Activated T-cell treated with anti-CD3 and anti-CD28 coated beads, Interleukin-2, amount 50 U/mL, for 24 hours (primary cell): ENCODE measurements around the gene AASS.
"Not testable (repeated sequence)": the region's sequence is repeated elsewhere in the genome, so short reads cannot be mapped to it uniquely, and the experiment has no call there.

Experiments
- DNase-seq: peaks from one replicate; pipeline ENCODE4 v3.0.0-alpha.2; 2020
- H3K27ac Mint-ChIP-seq: 2 replicates; pipeline ENCODE4 v1.8.0; 2020; ENCODE audit warnings: mild to moderate bottlenecking, mixed read lengths
- H3K27me3 Mint-ChIP-seq: 2 replicates; pipeline ENCODE4 v1.8.0; 2020; ENCODE audit warnings: mixed read lengths
- H3K36me3 Mint-ChIP-seq: 2 replicates; pipeline ENCODE4 v1.8.0; 2020; ENCODE audit warnings: low read depth, mixed read lengths
- H3K4me1 Mint-ChIP-seq: 2 replicates; pipeline ENCODE4 v1.8.0; 2020; ENCODE audit warnings: low read depth, mixed read lengths
- H3K4me3 Mint-ChIP-seq: 2 replicates; pipeline ENCODE4 v1.8.0; 2020; ENCODE audit warnings: mild to moderate bottlenecking, moderate library complexity, mixed read lengths
- H3K9me3 Mint-ChIP-seq: 2 replicates; pipeline ENCODE4 v1.8.0; 2020; ENCODE audit warnings: mixed read lengths

The AASS gene

DNA sequence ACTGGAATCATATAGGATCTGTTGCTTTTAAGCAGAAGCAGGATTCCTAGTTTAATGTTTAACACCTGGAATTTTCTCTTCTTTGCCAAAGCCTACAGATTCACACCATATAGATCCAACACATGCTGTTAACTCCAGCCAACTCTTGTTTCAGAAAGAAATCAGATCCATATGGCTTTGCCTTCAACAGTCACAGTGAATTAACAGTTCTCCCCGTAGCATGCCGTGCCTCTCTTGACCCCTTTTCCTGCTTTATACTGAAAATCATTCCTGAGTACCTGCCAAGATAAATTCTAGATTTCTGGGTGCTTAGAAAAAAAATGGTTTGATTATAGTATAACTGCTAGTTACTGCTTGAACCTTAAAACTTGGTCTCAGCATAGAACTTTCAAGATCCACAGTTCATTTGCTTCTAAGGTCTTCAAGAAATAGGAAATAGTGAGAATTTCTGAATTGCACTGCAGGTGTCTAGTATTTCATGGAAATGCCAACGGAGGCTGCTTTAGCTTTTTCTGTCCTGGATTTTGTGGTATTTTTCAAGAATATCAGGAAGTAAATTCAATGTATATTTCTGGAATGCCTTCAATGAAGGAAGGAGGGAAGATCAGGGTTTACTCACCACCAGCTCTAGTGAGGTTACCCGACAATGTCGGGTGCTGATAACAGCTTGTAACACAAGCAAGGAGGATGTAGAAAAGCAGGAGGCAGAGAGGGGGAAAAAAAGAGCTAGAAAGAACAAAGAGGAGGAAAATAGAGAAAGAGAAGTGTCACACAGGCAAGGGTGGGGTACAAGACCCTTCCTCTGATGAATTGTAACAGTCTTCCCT, 6.6 kb downstream of the AASS start:
- Mint-ChIP-seq H3K4me3 (peak overlapping the region; percentile 38), H3K27ac (no peak overlapping the region), H3K9me3 (peaks cover 2% of the 10 kb centered on the region), H3K36me3 (no peaks in the 10 kb centered on the region), H3K4me1 (peaks cover 14% of the 10 kb centered on the region), H3K27me3 (peaks cover 9% of the 10 kb centered on the region)
- no peak for DNase-seq

- H3K4me1 Mint-ChIP-seq, result peaks cover 13% of the 10 kb centered on the region
- H3K9me3 Mint-ChIP-seq, result peaks cover 2% of the 10 kb centered on the region
- H3K4me3 Mint-ChIP-seq, result peak overlapping the region; percentile 38
- no peaks in the 10 kb centered on the region for H3K36me3 Mint-ChIP-seq
- no peak for DNase-seq
- H3K27me3 Mint-ChIP-seq, result peaks cover 2% of the 10 kb centered on the region
- no peak overlapping the region for H3K27ac Mint-ChIP-seq
Observed at GRCh38 chr7:122136639-122137245, 7.3 kb downstream of the AASS start.

- peaks cover 13% of the 10 kb centered on the region for H3K4me1 Mint-ChIP-seq
- H3K27me3 Mint-ChIP-seq, result no peaks in the 10 kb centered on the region
- DNase-seq, result no peak
- H3K27ac Mint-ChIP-seq, result no peak overlapping the region
- H3K36me3 Mint-ChIP-seq, result no peaks in the 10 kb centered on the region
- H3K9me3 Mint-ChIP-seq, result peaks cover 2% of the 10 kb centered on the region
- H3K4me3 Mint-ChIP-seq, result no peak overlapping the region
Observed at GRCh38 chr7:122136078-122136477, 8.0 kb downstream of the AASS start.

GRCh38 chr7:122135275-122135674, 8.8 kb downstream of the AASS start:
- no peak overlapping the region for H3K27ac Mint-ChIP-seq
- no peak for DNase-seq
- H3K27me3 Mint-ChIP-seq, result no peaks in the 10 kb centered on the region
- peaks cover 13% of the 10 kb centered on the region for H3K4me1 Mint-ChIP-seq
- H3K9me3 Mint-ChIP-seq, result peaks cover 2% of the 10 kb centered on the region
- no peaks in the 10 kb centered on the region for H3K36me3 Mint-ChIP-seq
- H3K4me3 Mint-ChIP-seq, result no peak overlapping the region

DNA sequence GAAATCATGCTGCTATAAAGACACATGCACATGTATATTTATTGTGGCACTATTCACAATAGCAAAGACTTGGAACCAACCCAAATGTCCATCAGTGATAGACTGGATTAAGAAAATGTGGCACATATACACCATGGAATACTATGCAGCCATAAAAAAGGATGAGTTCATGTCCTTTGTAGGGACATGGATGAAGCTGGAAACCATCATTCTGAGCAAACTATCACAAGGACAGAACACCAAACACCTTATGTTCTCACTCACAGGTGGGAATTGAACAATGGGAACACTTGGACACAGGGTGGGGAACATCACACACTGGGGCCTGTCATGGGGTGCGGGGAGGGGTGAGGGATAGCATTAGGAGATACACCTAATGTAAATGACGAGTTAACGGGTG, 9.3 kb downstream of the AASS start:
- H3K27ac Mint-ChIP-seq, H3K36me3 Mint-ChIP-seq, H3K27me3 Mint-ChIP-seq, H3K9me3 Mint-ChIP-seq, DNase-seq, H3K4me3 Mint-ChIP-seq: not testable (repeated sequence)
- H3K4me1 Mint-ChIP-seq, result peaks cover 13% of the 10 kb centered on the region

GRCh38 chr7:122133477-122133876, 10.6 kb downstream of the AASS start:
- no peaks in the 10 kb centered on the region for H3K36me3 Mint-ChIP-seq
- peaks cover 13% of the 10 kb centered on the region for H3K4me1 Mint-ChIP-seq
- H3K4me3 Mint-ChIP-seq, result no peak overlapping the region
- no peaks in the 10 kb centered on the region for H3K27me3 Mint-ChIP-seq
- peaks cover 2% of the 10 kb centered on the region for H3K9me3 Mint-ChIP-seq
- DNase-seq, result no peak
- H3K27ac Mint-ChIP-seq, result no peak overlapping the region

GRCh38 chr7:122132341-122132740, 11.7 kb downstream of the AASS start:
- H3K36me3 Mint-ChIP-seq, result no peaks in the 10 kb centered on the region
- H3K4me3 Mint-ChIP-seq, result no peak overlapping the region
- no peak for DNase-seq
- H3K9me3 Mint-ChIP-seq, result peaks cover 2% of the 10 kb centered on the region
- H3K27ac Mint-ChIP-seq, result no peak overlapping the region
- H3K4me1 Mint-ChIP-seq, result peaks cover 7% of the 10 kb centered on the region
- no peaks in the 10 kb centered on the region for H3K27me3 Mint-ChIP-seq

DNA sequence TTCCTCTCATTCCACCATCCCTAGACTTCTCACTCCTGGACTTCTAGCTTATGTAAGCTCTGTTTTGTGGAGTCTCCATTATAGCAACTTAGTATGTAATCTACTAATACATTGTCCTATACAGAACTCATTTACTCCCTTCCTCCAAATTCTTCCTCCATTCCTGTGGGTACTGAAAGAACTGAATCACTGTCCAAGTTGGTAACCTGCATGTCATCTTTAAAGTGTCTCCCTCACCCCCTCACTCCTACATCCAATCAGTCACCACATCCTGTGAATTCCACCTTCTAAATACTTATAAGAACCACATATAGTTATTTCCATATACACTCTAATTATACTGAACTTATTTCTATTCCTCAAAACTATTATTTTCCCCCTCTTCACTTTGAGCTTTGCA, 20.3 kb downstream of the AASS start:
- Mint-ChIP-seq H3K4me1 (no peaks in the 10 kb centered on the region), H3K36me3 (peaks cover 7% of the 10 kb centered on the region), H3K4me3 (no peak overlapping the region), H3K27ac (no peak overlapping the region), H3K9me3 (peaks cover 4% of the 10 kb centered on the region), H3K27me3 (no peaks in the 10 kb centered on the region)
- no peak for DNase-seq

DNA sequence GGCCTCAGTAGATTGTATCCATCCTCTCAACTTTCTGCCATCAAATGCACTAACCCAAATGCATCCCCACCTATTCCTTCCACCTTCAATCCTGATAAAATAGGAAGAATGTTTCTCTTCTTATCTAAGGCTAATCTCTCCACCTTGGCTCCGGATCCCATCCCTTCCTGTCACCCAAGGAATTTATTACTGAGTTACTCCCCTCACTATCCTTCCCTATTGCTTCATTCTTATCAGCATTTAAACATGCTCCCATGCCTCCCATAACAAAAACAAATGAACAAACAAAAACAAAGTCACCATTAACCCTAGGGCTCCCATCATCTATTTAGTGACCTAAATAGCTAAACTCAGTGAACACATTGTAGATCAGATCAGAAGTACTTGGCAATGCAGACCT, 25.3 kb downstream of the AASS start:
- H3K9me3 Mint-ChIP-seq, result peaks cover 4% of the 10 kb centered on the region
- H3K27ac Mint-ChIP-seq, result no peak overlapping the region
- H3K4me1 Mint-ChIP-seq, result no peaks in the 10 kb centered on the region
- DNase-seq, result no peak
- H3K36me3 Mint-ChIP-seq, result peaks cover 12% of the 10 kb centered on the region
- no peaks in the 10 kb centered on the region for H3K27me3 Mint-ChIP-seq
- no peak overlapping the region for H3K4me3 Mint-ChIP-seq

DNA sequence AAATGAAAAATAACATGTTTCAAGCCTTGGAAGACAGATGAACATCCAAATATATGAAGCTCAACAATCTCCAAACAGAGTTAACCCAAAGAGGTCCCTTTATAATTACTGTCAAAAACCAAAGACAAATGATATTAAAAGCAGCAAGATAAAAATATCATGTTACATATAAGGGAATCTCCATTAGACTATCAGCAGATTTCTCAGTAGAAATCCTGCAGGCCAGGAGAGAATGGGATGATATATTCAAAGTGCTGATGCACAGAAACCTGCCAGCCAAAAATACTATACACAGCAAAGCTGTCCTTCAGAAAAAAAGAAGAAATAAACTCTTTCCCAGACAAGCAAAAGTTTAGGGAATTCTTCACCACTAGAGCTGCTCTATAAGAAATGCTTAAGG, 41.0 kb downstream of the AASS start:
- no peak for DNase-seq
- no peaks in the 10 kb centered on the region for H3K27me3 Mint-ChIP-seq
- no peaks in the 10 kb centered on the region for H3K4me1 Mint-ChIP-seq
- H3K4me3 Mint-ChIP-seq, result no peak overlapping the region
- peaks cover 37% of the 10 kb centered on the region for H3K9me3 Mint-ChIP-seq
- no peak overlapping the region for H3K27ac Mint-ChIP-seq
- peaks cover 46% of the 10 kb centered on the region for H3K36me3 Mint-ChIP-seq

GRCh38 chr7:122100021-122100420, 44.0 kb downstream of the AASS start:
- DNase-seq, result no peak
- peaks cover 28% of the 10 kb centered on the region for H3K36me3 Mint-ChIP-seq
- H3K4me1 Mint-ChIP-seq, result no peaks in the 10 kb centered on the region
- H3K27me3 Mint-ChIP-seq, result no peaks in the 10 kb centered on the region
- peaks cover 18% of the 10 kb centered on the region for H3K9me3 Mint-ChIP-seq
- no peak overlapping the region for H3K27ac Mint-ChIP-seq
- H3K4me3 Mint-ChIP-seq, result no peak overlapping the region

GRCh38 chr7:122095642-122096041, 48.4 kb downstream of the AASS start:
- Mint-ChIP-seq H3K4me1 (peaks cover 3% of the 10 kb centered on the region), H3K4me3 (no peak overlapping the region), H3K27ac (no peak overlapping the region), H3K9me3 (no peaks in the 10 kb centered on the region), H3K36me3 (peaks cover 4% of the 10 kb centered on the region), H3K27me3 (no peaks in the 10 kb centered on the region)
- no peak for DNase-seq

- H3K4me1 Mint-ChIP-seq, result peaks cover 3% of the 10 kb centered on the region
- no peak overlapping the region for H3K27ac Mint-ChIP-seq
- H3K27me3 Mint-ChIP-seq, result no peaks in the 10 kb centered on the region
- H3K36me3 Mint-ChIP-seq, result peaks cover 3% of the 10 kb centered on the region
- no peaks in the 10 kb centered on the region for H3K9me3 Mint-ChIP-seq
- no peak for DNase-seq
- no peak overlapping the region for H3K4me3 Mint-ChIP-seq
Observed at GRCh38 chr7:122094549-122094948, 49.5 kb downstream of the AASS start.

- no peak overlapping the region for H3K27ac Mint-ChIP-seq
- no peak overlapping the region for H3K4me3 Mint-ChIP-seq
- no peaks in the 10 kb centered on the region for H3K27me3 Mint-ChIP-seq
Observed at GRCh38 chr7:122092964-122093797, 50.9 kb downstream of the AASS start.

DNA sequence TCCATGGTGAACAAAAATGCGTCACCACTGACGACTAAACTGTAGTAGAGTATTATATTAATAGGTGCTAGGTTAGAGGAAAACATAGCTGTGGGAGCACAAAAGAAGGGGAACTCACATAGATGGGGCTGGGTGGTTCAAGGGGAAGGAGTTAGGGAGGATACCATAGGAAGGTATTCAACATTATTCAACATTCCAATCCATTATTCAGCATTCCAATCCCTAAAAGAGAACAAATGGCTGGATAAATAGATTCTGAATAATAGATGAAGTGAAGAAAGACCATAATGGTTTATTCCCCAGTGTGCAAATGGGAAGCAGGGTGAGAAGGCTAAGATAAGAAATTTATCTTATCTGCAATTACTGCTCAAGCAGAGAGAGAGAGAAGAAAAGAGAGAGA, 61.4 kb downstream of the AASS start:
- DNase-seq, result no peak
- no peak overlapping the region for H3K27ac Mint-ChIP-seq

More at GRCh38 chr7:122092964-122093797, 50.9 kb downstream of the AASS start:
- Mint-ChIP-seq H3K9me3 (no peaks in the 10 kb centered on the region), H3K36me3 (peaks cover 1% of the 10 kb centered on the region), H3K4me1 (peaks cover 3% of the 10 kb centered on the region)
- peak; percentile 54 for DNase-seq

More for the DNA sequence above, 61.4 kb downstream of the AASS start:
- Mint-ChIP-seq H3K36me3 (peaks cover 21% of the 10 kb centered on the region), H3K4me3 (no peak overlapping the region), H3K27me3 (no peaks in the 10 kb centered on the region), H3K9me3 (no peaks in the 10 kb centered on the region), H3K4me1 (no peaks in the 10 kb centered on the region)
